ENCODE results near the gene ARHGDIG.
"Not testable (repeated sequence)": the region's sequence is repeated elsewhere in the genome, so short reads cannot be mapped to it uniquely, and the experiment has no call there.

Gene ARHGDIG

DNA sequence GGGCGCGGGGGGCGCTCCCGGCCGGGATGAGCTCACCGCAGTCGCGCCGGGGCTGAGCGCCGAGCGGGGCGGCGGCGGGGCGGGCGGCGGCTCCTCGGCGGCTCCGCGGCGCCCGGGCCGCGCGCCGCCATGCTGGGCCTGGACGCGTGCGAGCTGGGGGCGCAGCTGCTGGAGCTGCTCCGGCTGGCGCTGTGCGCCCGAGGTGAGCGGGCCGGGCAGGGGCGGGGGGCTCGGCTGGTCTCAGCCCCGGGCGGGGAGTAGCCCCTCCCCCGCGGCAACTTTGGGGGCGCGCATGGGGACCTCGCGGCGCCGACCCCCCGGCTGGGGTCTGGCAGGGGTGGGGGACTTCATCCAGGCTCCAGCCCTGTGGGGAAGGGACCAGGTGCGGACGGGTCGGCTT lies at the start of gene ARHGDIG:
ARHGDIG (plus strand) TSS at position 40 of the 400 bp plus-strand sequence; CDS start at position 130, 90 bp downstream.
- no peak for DNase-seq

DNA sequence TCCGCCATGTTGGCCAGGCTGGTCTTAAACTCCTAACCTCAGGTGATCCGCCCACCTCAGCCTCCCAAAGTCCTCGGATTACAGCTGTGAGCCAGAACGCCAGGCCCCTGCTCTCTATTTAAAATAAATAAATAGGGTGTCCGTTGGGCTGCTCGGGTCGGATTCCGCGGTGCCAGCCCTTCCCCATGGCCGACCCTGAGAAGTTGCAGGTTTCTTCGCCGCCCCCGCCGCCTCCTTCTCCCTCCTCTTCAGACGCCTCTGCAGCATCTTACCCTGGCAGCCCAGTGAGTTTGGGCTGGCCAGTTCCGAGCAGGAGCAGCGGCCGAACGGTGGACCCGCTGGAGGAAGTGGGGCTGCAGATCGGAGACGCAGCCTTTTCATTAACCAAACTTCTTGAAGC lies 49.4 kb upstream of the ARHGDIG start:
- no peak for DNase-seq

DNA sequence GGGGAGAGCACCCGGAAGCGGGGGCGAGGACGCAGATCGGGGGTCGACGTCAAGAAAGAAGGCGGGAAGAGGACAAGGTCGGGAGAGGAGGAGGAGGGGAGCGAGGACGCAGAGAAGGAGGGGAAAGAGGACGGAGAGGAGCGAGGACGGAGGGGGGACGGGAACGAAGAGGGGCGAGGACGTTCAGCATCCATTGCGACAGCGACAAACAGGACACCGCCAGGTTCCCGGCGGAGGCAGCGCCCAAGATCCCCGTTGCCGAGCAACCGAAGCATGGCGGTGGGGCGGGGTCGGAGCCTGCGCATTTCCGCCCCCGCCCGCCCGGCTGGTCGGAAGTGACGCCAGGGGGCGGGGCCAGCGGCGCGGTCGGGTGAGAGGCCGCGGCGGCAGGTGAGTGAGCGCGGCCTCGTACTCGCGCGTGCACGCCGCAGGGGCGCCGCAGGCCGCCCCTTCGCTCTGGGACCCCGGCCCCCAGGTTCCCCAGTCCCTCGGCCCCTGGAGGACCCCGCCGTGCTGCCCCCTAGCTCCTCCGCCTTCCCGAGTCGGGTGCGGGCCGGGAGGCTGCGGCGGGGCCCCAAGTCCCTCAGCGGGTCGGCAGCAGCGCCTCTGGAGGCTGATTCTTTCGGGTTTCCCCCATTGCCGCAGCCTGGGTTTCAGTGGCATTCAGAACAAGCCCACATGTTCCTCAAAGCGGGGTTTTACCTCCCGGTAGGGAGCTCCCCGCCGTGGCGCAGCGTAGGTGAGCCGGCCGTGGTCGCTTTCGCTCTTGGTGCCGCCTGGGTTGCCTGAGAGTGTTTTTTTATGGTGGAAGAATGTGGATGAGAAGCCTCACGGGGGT lies 45.7 kb upstream of the ARHGDIG start, which contains the start of gene FAM234A:
FAM234A (plus strand) TSS at position 354 of the 838 bp plus-strand sequence. CDS start 19,593 bp downstream, outside the sequence.
- peak; percentile 59 for DNase-seq

- DNase-seq: no peak
These were observed 40.5 kb upstream of the ARHGDIG start for GRCh38 chr16:239948-240277.

DNA sequence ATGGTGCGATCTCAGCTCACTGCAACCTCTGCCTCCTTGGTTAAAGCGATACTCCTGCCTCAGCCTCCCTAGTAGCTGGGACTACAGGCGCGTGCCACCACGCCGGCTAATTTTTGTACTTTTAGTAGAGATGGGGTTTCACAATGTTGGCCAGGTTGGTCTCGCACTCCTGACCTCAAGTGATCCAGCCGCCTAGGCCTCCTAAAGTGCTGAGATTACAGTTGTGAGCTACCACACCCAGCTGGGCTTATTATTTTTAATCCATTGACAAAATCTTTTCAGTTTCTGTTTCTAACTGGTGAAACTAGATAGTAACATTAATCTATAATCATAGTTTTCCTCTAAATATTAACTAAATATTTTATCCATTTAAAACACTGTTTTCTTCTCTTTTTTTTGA lies 39.8 kb upstream of the ARHGDIG start:
- no peak for DNase-seq

GRCh38 chr16:242281-242680 lies 38.1 kb upstream of the ARHGDIG start:
- DNase-seq: no peak

- DNase-seq: no peak
These were observed 37.0 kb upstream of the ARHGDIG start for GRCh38 chr16:243348-243747.

DNA sequence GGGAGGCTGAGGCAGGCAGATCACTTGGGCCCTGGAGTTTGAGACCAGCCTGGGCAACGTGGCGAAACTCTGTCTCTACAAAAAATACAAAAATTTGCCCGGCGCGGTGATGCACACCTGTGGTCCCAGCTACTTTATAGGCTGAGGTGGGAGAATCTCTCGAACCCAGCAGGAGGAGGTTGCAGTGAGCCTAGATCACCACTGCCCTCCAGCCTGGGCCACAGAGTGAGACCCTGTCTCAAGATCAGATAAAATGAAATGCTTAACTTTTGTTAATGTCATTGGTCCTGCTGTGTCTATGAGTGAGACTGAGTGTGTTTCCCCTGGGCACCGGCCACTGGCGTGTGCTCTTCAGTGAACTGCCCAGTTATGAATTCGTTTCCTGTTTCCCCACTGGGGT lies 35.3 kb upstream of the ARHGDIG start:
- no peak for DNase-seq

GRCh38 chr16:247027-247426 lies 33.4 kb upstream of the ARHGDIG start:
- DNase-seq: no peak

- no peak for DNase-seq
These were observed 31.0 kb upstream of the ARHGDIG start for GRCh38 chr16:249431-249830.

GRCh38 chr16:252366-253337 lies 27.7 kb upstream of the ARHGDIG start:
- DNase-seq: no peak

- DNase-seq: no peak
These were observed 26.6 kb upstream of the ARHGDIG start for GRCh38 chr16:253833-254232.

DNA sequence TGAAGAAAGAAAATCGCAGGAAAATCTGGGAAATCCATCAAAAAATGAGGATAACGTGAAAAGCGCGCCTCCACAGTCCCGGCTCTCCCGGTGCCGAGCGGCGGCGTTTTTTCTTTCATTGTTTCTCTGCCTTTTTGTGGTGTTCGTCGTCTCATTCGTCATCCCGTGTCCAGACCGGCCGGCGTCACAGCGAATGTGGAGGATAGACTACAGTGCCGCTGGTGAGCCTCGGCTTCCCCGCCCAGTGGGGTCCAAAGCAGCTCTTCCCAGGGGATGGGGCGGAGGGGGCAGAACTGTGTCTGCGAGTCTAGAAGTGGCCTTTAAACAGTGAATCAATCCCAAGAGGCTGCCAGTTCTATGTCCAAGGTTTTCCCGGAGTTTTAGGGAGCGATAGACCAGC lies 25.9 kb upstream of the ARHGDIG start:
- no peak for DNase-seq

DNA sequence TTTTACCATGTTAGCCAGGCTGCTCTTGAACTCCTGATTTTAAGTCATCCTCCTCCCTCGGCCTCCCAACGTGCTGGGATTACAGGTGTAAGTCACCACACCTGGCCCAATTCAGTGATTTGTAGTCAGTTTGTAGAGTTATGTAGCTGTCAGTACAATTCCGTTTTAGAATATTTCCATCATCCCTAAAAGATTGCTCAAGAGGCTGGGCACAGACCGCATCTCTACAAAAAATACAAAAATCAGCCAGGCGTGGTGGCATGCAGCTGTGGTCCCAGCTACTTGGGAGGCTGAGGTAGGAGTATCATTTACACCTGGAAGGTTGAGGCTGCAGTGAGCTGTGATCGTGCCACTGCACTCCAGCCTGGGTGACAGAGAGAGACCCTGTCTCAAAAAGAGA lies 25.2 kb upstream of the ARHGDIG start:
- no peak for DNase-seq

- DNase-seq: not testable (repeated sequence)
These were observed 22.3 kb upstream of the ARHGDIG start for GRCh38 chr16:258091-258490.

DNA sequence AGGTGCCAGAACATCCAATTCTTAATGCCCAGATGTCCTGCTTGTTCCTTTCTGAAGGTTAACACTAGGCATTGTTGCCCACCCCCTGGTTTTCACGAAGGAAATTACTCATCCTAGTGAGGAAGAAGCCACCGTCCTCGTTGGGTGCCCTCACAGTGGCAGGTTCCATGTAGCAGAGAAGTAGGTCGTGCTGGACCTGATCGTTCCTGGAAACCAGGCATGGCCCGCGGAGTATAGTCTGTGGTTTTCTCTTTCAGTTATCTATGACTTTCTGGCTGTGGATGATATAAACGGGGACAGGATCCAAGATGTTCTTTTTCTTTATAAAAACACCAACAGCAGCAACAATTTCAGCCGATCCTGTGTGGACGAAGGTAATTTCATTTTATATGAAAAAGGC lies 21.2 kb upstream of the ARHGDIG start:
- DNase-seq: no peak

DNA sequence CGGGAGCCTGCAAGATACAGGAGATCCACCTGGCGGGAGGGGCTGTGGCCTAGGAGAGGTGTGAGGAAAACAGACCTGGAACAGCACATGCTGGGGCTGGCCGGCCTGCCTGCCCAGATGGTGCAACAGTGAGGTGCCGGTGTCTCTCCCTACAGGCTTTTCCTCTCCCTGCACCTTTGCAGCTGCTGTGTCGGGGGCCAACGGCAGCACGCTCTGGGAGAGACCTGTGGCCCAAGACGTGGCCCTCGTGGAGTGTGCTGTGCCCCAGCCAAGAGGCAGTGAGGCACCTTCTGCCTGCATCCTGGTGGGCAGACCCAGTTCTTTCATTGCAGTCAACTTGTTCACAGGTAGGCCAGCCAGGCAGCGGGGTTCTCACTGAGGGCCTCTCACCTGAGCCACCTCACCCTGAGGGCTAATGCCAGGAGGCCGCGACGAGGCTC lies 20.6 kb upstream of the ARHGDIG start:
- no peak for DNase-seq

DNA sequence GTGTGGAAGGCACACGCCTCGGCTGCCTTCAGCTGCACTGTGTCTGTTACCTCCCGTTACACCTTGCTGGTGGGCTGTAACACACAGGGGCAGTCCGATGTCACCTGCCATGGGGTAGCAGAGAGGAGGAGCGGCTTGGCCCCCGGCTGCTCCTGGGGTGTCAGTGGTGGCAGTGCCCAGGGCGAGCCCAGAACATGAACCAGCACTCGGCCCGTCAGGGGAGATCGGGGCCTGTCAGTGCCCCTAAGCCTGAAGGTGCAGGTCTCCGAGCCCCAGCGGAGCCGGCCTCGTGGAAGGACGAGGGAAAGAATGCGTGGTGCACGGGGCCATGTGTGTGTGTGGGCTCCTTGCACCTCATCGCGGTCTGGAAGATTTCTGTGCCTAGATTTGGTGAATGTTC lies 20.1 kb upstream of the ARHGDIG start:
- DNase-seq: no peak

DNA sequence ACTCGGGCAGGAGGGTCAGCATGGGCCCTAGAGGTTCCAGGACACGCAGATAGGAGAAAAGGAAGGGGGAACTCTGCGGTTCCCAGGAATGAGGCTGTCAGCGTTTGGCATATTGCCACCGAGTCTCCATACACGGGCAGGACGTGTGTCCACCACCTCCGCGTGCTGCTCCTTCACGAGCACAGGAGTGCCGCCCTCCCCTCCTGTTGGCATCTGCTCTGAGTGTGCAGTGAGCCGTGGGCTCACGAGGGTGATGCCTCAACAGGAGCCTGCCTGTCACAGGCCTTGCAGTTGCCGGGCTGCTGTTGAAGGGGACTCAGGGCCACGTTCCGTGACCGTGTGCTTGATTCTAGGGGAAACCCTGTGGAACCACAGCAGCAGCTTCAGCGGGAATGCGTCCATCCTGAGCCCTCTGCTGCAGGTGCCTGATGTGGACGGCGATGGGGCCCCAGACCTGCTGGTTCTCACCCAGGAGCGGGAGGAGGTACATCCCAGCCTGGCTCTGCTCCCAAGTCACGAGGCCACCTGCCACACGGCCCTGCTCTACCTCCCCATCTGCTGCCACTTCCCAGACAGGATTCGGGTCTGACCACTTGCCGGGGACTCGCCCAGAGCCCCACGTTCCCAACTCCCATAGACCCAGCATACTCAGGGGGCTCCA lies 19.2 kb upstream of the ARHGDIG start:
- DNase-seq: no peak

DNA sequence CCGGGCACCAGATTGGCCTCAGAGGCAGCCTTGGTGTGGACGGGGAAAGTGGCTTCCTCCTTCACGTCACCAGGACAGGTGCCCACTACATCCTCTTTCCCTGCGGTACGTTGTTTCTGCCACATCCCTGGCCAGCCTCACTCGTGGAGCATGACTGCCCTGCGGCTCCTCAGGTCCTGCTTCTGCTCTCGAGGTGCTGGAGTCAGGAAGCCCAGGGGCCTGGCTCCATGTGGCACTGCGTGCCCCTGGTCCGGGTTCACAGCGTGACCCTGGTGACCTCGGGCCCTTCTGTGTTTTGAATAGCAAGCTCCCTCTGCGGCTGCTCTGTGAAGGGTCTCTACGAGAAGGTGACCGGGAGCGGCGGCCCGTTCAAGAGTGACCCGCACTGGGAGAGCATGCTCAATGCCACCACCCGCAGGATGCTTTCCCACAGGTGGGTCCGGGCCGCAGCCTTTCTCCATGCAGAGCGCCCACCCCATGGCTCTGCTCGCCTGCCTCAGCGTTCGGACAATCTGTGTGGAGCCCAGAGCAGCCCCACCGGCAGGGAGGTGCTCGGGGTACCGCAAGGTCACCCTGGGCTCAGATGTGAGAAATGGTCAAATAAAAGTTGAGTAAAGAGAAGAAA lies 18.2 kb upstream of the ARHGDIG start:
- no peak for DNase-seq

GRCh38 chr16:263182-263774 lies 17.1 kb upstream of the ARHGDIG start:
- DNase-seq: no peak

- no peak for DNase-seq
These were observed 16.4 kb upstream of the ARHGDIG start for GRCh38 chr16:263944-264343.

Measured in NCI-H748 treated with DMSO at 0.1 percent for 48 hours (cell line).